Left ventricle myocardium inferior (tissue), 1 donor: ENCODE measurements around the gene LRIG3. TPM values are rescaled to one million over a fixed set of nuclear protein-coding genes. Genes with fewer than 3 reads are reported as not detected.

ENCODE experiments used
- DNase-seq: peaks from one replicate; pipeline ENCODE4 v3.0.0-alpha.2; 2020
- H3K27ac ChIP-seq: fragments of 200-600 bp; replicated peaks from 2 replicates; pipeline ENCODE4 v1.8.0; 2021
- H3K27me3 ChIP-seq: fragments of 200-600 bp; 2 replicates; pipeline ENCODE4 v1.8.0; 2021; ENCODE audit warnings: low read depth
- H3K36me3 ChIP-seq: fragments of 200-600 bp; 2 replicates; pipeline ENCODE4 v1.8.0; 2021
- H3K4me1 ChIP-seq: fragments of 200-600 bp; 2 replicates; pipeline ENCODE4 v1.8.0; 2021
- H3K4me3 ChIP-seq: fragments of 200-600 bp; 2 replicates; pipeline ENCODE4 v1.8.0; 2021; ENCODE audit warnings: mild to moderate bottlenecking, moderate library complexity
- H3K9me3 ChIP-seq: fragments of 200-600 bp; replicated peaks from 2 replicates; pipeline ENCODE4 v1.8.0; 2021
- intact Hi-C: fragments of 100-400 bp; cut with micrococcal nuclease; formaldehyde crosslinking; loops from one replicate; pipeline ENCODE4 v1.11.0; 2022
- total RNA-seq: library from RNA; stranded (reverse); fragmentation: NEBNext Ultra II Directional; extraction: Animal tissue kit (Norgen Biotek cat#: 25700); gene quantifications from one replicate; pipeline ENCODE4 v1.2.1, GENCODE V29; 2021
- TF ChIP-seq, protein P1 (sequence below): fragments of 200-600 bp; IDR thresholded peaks from 2 replicates; pipeline ENCODE4 v1.8.0; 2021; ENCODE audit warnings: antibody characterized with exemption, mild to moderate bottlenecking, borderline replicate concordance
- donor health status: DM: no; HTN: yes; CAD: no; lungs with severe emphysema.

Gene LRIG3
- total RNA-seq, 1 donor from 2014 or later: 4.5 TPM

DNA sequence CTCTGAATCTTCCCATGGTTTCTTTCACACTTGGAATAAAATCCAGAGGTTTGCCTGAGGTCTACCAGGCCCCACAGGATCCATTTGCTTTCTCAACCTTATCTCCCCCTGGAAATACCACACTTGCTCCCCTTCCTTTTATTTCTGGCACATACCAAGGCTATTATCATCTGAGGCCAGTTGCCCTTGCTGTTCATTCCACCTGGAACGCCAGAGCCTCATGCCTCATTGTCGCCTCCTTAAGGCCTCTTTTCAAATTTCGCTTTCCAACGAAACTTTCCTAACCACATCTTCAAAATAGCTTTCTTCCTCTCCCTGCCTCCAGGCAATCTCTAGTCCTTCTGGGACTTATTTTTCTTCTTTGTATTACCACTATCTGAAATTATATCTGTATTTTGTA lies 11.2 kb upstream of the LRIG3 start:
- intact Hi-C loops: no loop called here
- Histone ChIP-seq H3K9me3 (no peaks in the 10 kb centered on the region), H3K36me3 (no peaks in the 10 kb centered on the region), H3K27me3 (no peaks in the 10 kb centered on the region), H3K4me3 (no peak overlapping the region), H3K27ac (no peak overlapping the region), H3K4me1 (no peaks in the 10 kb centered on the region)
- TF ChIP-seq, protein P1, sequence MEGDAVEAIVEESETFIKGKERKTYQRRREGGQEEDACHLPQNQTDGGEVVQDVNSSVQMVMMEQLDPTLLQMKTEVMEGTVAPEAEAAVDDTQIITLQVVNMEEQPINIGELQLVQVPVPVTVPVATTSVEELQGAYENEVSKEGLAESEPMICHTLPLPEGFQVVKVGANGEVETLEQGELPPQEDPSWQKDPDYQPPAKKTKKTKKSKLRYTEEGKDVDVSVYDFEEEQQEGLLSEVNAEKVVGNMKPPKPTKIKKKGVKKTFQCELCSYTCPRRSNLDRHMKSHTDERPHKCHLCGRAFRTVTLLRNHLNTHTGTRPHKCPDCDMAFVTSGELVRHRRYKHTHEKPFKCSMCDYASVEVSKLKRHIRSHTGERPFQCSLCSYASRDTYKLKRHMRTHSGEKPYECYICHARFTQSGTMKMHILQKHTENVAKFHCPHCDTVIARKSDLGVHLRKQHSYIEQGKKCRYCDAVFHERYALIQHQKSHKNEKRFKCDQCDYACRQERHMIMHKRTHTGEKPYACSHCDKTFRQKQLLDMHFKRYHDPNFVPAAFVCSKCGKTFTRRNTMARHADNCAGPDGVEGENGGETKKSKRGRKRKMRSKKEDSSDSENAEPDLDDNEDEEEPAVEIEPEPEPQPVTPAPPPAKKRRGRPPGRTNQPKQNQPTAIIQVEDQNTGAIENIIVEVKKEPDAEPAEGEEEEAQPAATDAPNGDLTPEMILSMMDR: no peak
- no peak for DNase-seq

DNA sequence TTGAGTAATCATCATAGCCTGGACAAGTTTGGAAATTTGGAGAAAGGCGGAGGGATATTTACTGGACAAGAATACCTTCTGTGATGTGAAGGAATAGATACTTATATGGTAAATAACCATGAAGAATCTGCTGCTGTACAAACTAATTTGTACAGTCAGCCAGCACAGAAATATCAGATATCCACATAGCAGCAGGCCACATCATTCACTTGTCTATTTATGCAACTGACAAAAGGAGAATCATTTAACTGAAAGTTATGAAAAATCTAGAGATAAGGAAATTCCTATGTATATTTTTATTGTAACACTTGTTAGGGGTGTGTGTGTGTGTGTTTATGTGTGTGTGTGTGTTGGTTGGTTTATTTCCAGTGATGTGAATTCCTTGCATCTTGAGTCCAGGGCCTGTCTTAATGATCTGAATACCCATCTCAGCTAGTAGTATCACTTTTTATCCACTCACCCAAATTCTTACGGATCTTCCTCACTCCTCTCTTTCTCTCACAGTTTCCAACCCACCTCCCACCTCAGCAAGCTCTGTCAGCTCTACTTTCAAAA lies 10.5 kb upstream of the LRIG3 start:
- no peak for DNase-seq
- TF ChIP-seq, protein P1: no peak
- H3K36me3 ChIP-seq: no peaks in the 10 kb centered on the region
- no peaks in the 10 kb centered on the region for H3K27me3 ChIP-seq
- no peaks in the 10 kb centered on the region for H3K9me3 ChIP-seq
- H3K4me1 ChIP-seq: peaks cover 1% of the 10 kb centered on the region
- no peak overlapping the region for H3K4me3 ChIP-seq
- intact Hi-C loops: no loop called here
- no peak overlapping the region for H3K27ac ChIP-seq

DNA sequence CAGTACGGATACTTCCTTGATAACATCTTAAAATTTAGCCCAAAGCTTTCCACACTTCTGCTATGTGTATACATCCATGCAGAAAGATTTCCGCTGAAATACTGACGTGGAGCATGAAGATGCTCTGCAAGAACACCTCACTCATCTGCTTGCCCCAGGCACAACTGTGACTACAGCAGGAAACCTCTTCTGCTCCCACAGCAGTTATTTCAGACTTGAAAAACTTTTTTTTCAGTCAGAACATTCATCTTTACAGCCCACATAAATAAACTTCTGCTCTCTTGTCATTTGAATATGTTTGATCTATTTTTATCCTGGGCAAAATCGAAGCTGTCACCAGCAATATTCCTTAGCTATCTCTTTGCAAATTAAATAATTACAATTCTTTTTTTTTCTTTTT lies 6.8 kb upstream of the LRIG3 start:
- H3K36me3 ChIP-seq: no peaks in the 10 kb centered on the region
- no peak for DNase-seq
- H3K4me1 ChIP-seq: peaks cover 12% of the 10 kb centered on the region
- TF ChIP-seq, protein P1: no peak
- H3K4me3 ChIP-seq: no peak overlapping the region
- intact Hi-C loops: no loop called here
- H3K9me3 ChIP-seq: no peaks in the 10 kb centered on the region
- H3K27ac ChIP-seq: no peak overlapping the region
- no peaks in the 10 kb centered on the region for H3K27me3 ChIP-seq

DNA sequence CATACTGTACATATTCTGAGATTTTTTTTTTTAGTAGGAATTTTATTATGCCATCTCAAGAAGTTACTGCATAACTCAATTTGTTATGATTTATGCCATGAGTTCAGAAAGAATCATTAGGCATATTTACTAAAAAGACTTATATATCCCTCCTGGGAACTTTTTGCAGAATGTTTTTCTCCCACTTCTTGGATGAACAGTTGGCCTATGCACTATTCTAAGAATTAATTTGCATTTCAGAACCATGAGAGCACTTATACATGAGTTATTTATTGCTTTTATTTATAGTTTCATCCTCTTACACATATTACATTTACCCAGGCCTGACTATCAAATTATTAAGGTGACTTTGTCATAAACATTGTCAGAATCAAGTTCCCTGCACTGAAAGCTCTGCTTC lies 6.3 kb upstream of the LRIG3 start:
- Histone ChIP-seq H3K27me3 (no peaks in the 10 kb centered on the region), H3K4me3 (no peak overlapping the region), H3K9me3 (no peaks in the 10 kb centered on the region), H3K27ac (no peak overlapping the region), H3K36me3 (no peaks in the 10 kb centered on the region), H3K4me1 (peaks cover 12% of the 10 kb centered on the region)
- intact Hi-C loops: no loop called here
- no peak for DNase-seq
- TF ChIP-seq, protein P1: no peak

DNA sequence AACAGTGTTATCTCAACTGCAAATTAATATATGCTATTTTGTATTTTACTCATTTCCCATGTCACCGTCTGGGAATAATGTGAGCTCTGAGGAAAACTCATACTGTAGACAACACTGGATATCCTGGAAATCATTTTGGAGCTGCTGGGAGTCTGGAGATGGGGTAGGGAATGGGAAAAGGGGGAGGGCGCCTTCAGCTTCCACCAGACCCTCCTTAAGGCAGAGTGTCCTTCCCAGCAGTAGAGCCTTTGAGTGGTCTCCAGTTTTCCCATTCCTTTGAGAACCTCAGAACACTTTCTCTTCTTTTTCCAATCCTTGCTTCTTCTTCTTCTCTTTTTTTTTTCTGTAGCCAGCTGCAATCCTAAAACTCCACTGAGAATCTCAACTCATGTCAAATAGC lies 5.4 kb upstream of the LRIG3 start:
- peaks cover 17% of the 10 kb centered on the region for H3K4me1 ChIP-seq
- no peak overlapping the region for H3K27ac ChIP-seq
- no peaks in the 10 kb centered on the region for H3K27me3 ChIP-seq
- no peaks in the 10 kb centered on the region for H3K36me3 ChIP-seq
- H3K4me3 ChIP-seq: no peak overlapping the region
- intact Hi-C loops: no loop called here
- DNase-seq: no peak
- no peaks in the 10 kb centered on the region for H3K9me3 ChIP-seq
- TF ChIP-seq, protein P1: no peak
